Natural killer cell (primary cell): ENCODE measurements around the gene TMED4. TPM values are rescaled to one million over a fixed set of nuclear protein-coding genes. Genes with fewer than 3 reads are reported as not detected.
"Not testable (repeated sequence)": the region's sequence is repeated elsewhere in the genome, so short reads cannot be mapped to it uniquely, and the experiment has no call there.

Source experiments
- ATAC-seq, 3 donors: fragments of 150-1000 bp in 2 of 3; fragments of 200-7000 bp in 1 of 3; cut with Tn5 transposase; 1 replicate in 1 of 3; 2 replicates in 2 of 3; pipeline ENCODE4 v1.10.0; 2021; ENCODE audit warnings: mild to moderate bottlenecking in 2 of 3, moderate library complexity in 2 of 3
- DNase-seq, 2 donors: peaks; one replicate each; pipeline versions ENCODE4 v3.0.0 to v3.0.0-alpha.2; 2013 to 2021; ENCODE audit warnings: mixed read lengths in 1 of 2
- H3K27ac ChIP-seq: one replicate; pipeline ENCODE4 v1.5.1; 2013; ENCODE audit warnings: mild to moderate bottlenecking, low read length
- H3K27me3 ChIP-seq: one replicate; pipeline ENCODE4 v1.6.1; 2013; ENCODE audit warnings: low read length; ENCODE audit not compliant: control insufficient read depth, insufficient read depth
- H3K36me3 ChIP-seq: one replicate; pipeline ENCODE4 v1.6.1; 2013; ENCODE audit warnings: low read length; ENCODE audit not compliant: control insufficient read depth, insufficient read depth
- H3K4me1 ChIP-seq: one replicate; pipeline ENCODE4 v1.6.1; 2013; ENCODE audit warnings: low read length; ENCODE audit not compliant: control insufficient read depth, insufficient read depth
- H3K4me3 ChIP-seq: one replicate; pipeline ENCODE4 v1.5.1; 2013; ENCODE audit warnings: low read length
- H3K9me3 ChIP-seq: one replicate; pipeline ENCODE4 v1.6.1; 2013; ENCODE audit warnings: low read length; ENCODE audit not compliant: control insufficient read depth, insufficient read depth
- H3K27ac Mint-ChIP-seq, 2 donors: one replicate each; pipeline ENCODE4 v1.8.0; 2022; ENCODE audit warnings: mild to moderate bottlenecking in 2 of 2, mixed read lengths in 2 of 2, moderate library complexity in 1 of 2
- H3K27me3 Mint-ChIP-seq, 2 donors: one replicate each; pipeline ENCODE4 v1.8.0; 2022; ENCODE audit warnings: low read depth in 2 of 2, mixed read lengths in 2 of 2
- H3K36me3 Mint-ChIP-seq: one replicate; pipeline ENCODE4 v1.8.0; 2022; ENCODE audit warnings: mixed read lengths
- H3K4me1 Mint-ChIP-seq, 2 donors: one replicate each; pipeline ENCODE4 v1.8.0; 2022; ENCODE audit warnings: mixed read lengths in 2 of 2
- H3K4me3 Mint-ChIP-seq: one replicate; pipeline ENCODE4 v1.8.0; 2022; ENCODE audit warnings: mild to moderate bottlenecking, moderate library complexity, mixed read lengths
- H3K9me3 Mint-ChIP-seq, 2 donors: one replicate each; pipeline ENCODE4 v1.8.0; 2022; ENCODE audit warnings: mixed read lengths in 2 of 2
- WGBS: methylation state at CpG from one replicate; pipeline ENCODE4 v1.1.7; 2013; ENCODE audit warnings: missing lambda C conversion rate; ENCODE audit not compliant: insufficient coverage; 5-methylcytosine and 5-hydroxymethylcytosine counted together
- intact Hi-C: fragments of 100-400 bp; cut with micrococcal nuclease; formaldehyde crosslinking; loops from one replicate; pipeline ENCODE4 v1.14.2; 2022
- total RNA-seq, 4 donors: library from RNA; stranded (reverse); fragments of 120-200 nt in 1 of 4; gene quantifications; one replicate each; pipeline versions ENCODE4 v1.2.3 to v1.2.4, GENCODE V29; 2013 to 2022
- TF ChIP-seq, protein P1 (sequence below): fragments of 200-600 bp; IDR thresholded peaks from one replicate; pipeline ENCODE4 v1.8.0; 2022; ENCODE audit warnings: antibody characterized with exemption

TMED4 gene
- total RNA-seq, 3 donors from 2014 or later (not counting 1 experiment from before 2014, with no cell fraction given) = 93.1 to 101 (median 94.1) TPM

DNA sequence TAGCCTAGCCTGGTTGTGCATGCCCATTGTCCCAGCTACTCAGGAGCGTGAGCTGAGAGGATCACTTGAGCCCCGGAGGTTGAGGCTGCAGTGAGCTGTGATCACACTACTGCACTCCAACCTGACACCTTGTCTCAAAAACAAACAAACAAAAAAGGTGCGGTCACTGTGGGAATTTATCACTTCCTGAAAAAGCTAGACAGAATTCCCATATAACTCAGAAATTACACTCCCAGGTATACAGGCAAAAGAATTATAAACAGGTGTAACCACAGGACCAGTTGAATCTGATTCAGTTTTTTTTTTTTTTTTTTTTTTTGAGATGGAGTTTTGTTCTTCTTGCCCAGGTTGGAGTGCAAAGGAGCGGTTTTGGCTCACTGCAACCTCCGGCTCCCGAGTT is 21.2 kb upstream of the TMED4 start:
- H3K9me3 Mint-ChIP-seq = no peaks in the 10 kb centered on the region
- peaks cover 4 to 8% of the 10 kb centered on the region in 2 donors for H3K27me3 Mint-ChIP-seq
- Histone ChIP-seq H3K9me3 (no peaks in the 10 kb centered on the region), H3K4me1 (peaks cover 22% of the 10 kb centered on the region), H3K27ac (no peak overlapping the region), H3K27me3 (no peaks in the 10 kb centered on the region), H3K4me3 (no peak overlapping the region), H3K36me3 (no peaks in the 10 kb centered on the region)
- no peak overlapping the region for H3K4me3 Mint-ChIP-seq
- no peak overlapping the region for H3K27ac Mint-ChIP-seq
- intact Hi-C loops = loop anchor here (10.0 kb wide), 1 partner anchor 512 kb away; the partner anchor contains the start of gene TBRG4
- DNase-seq (no peak), ATAC-seq (no peak)
- no peaks in the 10 kb centered on the region for H3K36me3 Mint-ChIP-seq
- TF ChIP-seq, protein P1, sequence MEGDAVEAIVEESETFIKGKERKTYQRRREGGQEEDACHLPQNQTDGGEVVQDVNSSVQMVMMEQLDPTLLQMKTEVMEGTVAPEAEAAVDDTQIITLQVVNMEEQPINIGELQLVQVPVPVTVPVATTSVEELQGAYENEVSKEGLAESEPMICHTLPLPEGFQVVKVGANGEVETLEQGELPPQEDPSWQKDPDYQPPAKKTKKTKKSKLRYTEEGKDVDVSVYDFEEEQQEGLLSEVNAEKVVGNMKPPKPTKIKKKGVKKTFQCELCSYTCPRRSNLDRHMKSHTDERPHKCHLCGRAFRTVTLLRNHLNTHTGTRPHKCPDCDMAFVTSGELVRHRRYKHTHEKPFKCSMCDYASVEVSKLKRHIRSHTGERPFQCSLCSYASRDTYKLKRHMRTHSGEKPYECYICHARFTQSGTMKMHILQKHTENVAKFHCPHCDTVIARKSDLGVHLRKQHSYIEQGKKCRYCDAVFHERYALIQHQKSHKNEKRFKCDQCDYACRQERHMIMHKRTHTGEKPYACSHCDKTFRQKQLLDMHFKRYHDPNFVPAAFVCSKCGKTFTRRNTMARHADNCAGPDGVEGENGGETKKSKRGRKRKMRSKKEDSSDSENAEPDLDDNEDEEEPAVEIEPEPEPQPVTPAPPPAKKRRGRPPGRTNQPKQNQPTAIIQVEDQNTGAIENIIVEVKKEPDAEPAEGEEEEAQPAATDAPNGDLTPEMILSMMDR = no peak
- WGBS = 78% methylated on average over 3 of the region's 6 CpGs
- peaks cover 16 to 25% of the 10 kb centered on the region in 2 donors for H3K4me1 Mint-ChIP-seq

GRCh38 chr7:44602576-44602910 is 20.5 kb upstream of the TMED4 start:
- Mint-ChIP-seq H3K9me3 (no peaks in the 10 kb centered on the region), H3K4me1 (peaks cover 15 to 20% of the 10 kb centered on the region in 2 donors), H3K36me3 (no peaks in the 10 kb centered on the region), H3K4me3 (no peak overlapping the region), H3K27me3 (peaks cover 4 to 8% of the 10 kb centered on the region in 2 donors), H3K27ac (no peak overlapping the region)
- no peaks in the 10 kb centered on the region for H3K27me3 ChIP-seq
- no peaks in the 10 kb centered on the region for H3K36me3 ChIP-seq
- no peak overlapping the region for H3K4me3 ChIP-seq
- intact Hi-C loops = loop anchor here (10.0 kb wide), 1 partner anchor 512 kb away; the partner anchor contains the start of gene TBRG4
- H3K4me1 ChIP-seq = peaks cover 15% of the 10 kb centered on the region
- no peak overlapping the region for H3K27ac ChIP-seq
- TF ChIP-seq, protein P1 = no peak
- no peaks in the 10 kb centered on the region for H3K9me3 ChIP-seq
- WGBS = 78% methylated on average over 1 of the region's 1 CpG
- no peak for ATAC-seq
- no peak for DNase-seq

- H3K4me1 ChIP-seq = no peaks in the 10 kb centered on the region
- no peak overlapping the region for H3K27ac Mint-ChIP-seq
- no peaks in the 10 kb centered on the region for H3K9me3 Mint-ChIP-seq
- H3K36me3 ChIP-seq = no peaks in the 10 kb centered on the region
- no peaks in the 10 kb centered on the region for H3K9me3 ChIP-seq
- H3K27me3 Mint-ChIP-seq = peaks cover 7 to 8% of the 10 kb centered on the region in 2 donors
- ATAC-seq (no peak), DNase-seq (no peak)
- H3K4me3 Mint-ChIP-seq = no peak overlapping the region
- no peaks in the 10 kb centered on the region for H3K36me3 Mint-ChIP-seq
- intact Hi-C loops = no loop called here
- H3K27me3 ChIP-seq = no peaks in the 10 kb centered on the region
- TF ChIP-seq, protein P1 = no peak
- no peak overlapping the region for H3K4me3 ChIP-seq
- H3K4me1 Mint-ChIP-seq = no peaks in the 10 kb centered on the region
- WGBS = 58% methylated on average over 3 of the region's 3 CpGs
- no peak overlapping the region for H3K27ac ChIP-seq
Measured at GRCh38 chr7:44599222-44599621, 17.2 kb upstream of the TMED4 start.

DNA sequence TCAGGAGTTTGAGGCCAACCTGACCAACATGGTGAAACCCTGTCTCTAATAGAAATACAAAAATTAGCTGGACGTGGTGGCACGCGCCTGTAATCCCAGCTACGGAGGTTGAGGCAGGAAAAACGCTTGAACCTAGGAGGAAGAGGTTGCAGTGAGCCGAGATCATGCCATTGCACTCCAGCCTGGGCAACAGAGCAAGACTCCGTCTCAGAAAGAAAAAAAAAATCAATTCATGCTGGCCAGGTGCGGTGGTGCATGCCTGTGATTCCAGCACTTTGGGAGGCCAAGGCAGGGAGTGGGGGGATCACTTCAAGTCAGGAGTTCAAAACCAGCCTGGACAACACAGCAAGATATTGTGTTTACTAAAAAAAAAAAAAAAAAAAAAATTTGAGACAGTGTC is 15.2 kb upstream of the TMED4 start:
- H3K9me3 Mint-ChIP-seq, H3K27ac Mint-ChIP-seq, H3K36me3 Mint-ChIP-seq, ATAC-seq, H3K4me3 ChIP-seq, DNase-seq, H3K4me3 Mint-ChIP-seq, H3K9me3 ChIP-seq, intact Hi-C loops, H3K36me3 ChIP-seq, H3K27ac ChIP-seq, H3K27me3 ChIP-seq, H3K4me1 ChIP-seq, H3K4me1 Mint-ChIP-seq: not testable (repeated sequence)
- H3K27me3 Mint-ChIP-seq = peaks cover 8 to 14% of the 10 kb centered on the region in 2 donors
- 94% methylated on average over 8 of the region's 8 CpGs for WGBS
